ENCODE data around the gene MRGPRG.
A peak's percentile ranks its signal among the peaks of the same experiment; 100 is the strongest.
"Not testable (repeated sequence)": the region's sequence is repeated elsewhere in the genome, so short reads cannot be mapped to it uniquely, and the experiment has no call there.

MRGPRG gene

DNA sequence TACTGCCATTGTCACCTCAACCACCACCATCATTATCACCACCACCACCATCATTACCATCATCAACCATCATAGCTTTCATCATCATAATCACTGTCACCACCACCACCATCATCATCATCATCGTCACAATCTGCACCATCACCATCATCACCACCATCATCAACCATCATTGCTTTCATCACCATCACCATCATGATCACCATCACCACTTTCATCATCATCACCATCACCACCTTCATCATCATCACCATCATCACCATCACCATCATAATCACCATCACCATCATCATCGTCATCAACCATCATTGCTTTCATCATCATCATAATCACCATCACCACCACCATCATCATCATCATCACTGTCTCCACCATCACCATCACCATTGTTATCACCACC is 44.8 kb downstream of the MRGPRG start:
- no peaks in the 10 kb centered on the region for H3K4me1 ChIP-seq (ENCODE audit: control insufficient read depth, insufficient read depth, low read length, poor library complexity, severe bottlenecking)
- peaks cover 4% of the 10 kb centered on the region for H3K9me3 ChIP-seq (ENCODE audit: control insufficient read depth, low read length)
- peaks cover 4% of the 10 kb centered on the region for H3K27me3 ChIP-seq (replicated peaks; ENCODE audit: control insufficient read depth, insufficient read depth, low read length, poor library complexity, severe bottlenecking)
- H3K36me3 ChIP-seq (ENCODE audit: control insufficient read depth, insufficient read depth, low read length) = no peaks in the 10 kb centered on the region
- H3K4me3 ChIP-seq (ENCODE audit: insufficient read depth, low read depth, low read length, poor library complexity, severe bottlenecking) = no peak overlapping the region
- no peak overlapping the region for H3K27ac ChIP-seq (ENCODE audit: insufficient read depth, low read length, poor library complexity, severe bottlenecking)
- no peak for DNase-seq

DNA sequence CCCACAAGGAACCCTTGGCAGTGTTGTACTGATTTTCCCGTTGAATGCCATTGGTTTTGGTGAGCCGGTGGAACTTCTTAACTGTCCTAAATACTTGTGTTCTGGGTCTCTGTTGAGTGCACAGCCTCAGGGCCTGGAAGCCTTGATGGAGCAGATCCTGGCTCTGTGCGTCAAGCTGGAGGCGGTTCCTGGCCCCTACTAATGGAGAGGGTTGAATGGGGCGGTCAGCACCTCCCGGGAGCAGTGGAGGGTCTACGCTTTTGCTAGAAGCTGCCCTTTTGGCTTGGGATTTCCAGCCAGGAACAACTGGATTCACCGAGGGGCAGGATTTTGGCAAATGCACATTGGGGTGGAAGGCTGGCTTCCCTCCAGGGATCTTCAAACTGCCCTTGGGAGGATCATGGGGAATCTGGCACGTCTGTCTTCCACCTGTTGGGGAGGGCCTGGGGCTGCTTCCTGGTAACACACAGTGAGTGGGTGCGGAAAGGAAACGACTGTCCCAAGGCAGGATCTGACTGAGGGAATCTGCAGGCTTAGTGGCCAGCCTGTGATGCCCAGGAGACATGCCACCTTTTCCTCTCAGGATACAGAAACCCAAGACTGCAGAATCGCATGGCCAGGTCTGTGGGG is 46.6 kb downstream of the MRGPRG start:
- Histone ChIP-seq H3K27me3 (replicated peaks; ENCODE audit: control insufficient read depth, insufficient read depth, low read length, poor library complexity, severe bottlenecking) (peaks cover 4% of the 10 kb centered on the region), H3K27ac (ENCODE audit: insufficient read depth, low read length, poor library complexity, severe bottlenecking) (no peak overlapping the region), H3K4me1 (ENCODE audit: control insufficient read depth, insufficient read depth, low read length, poor library complexity, severe bottlenecking) (no peaks in the 10 kb centered on the region), H3K36me3 (ENCODE audit: control insufficient read depth, insufficient read depth, low read length) (no peaks in the 10 kb centered on the region), H3K9me3 (ENCODE audit: control insufficient read depth, low read length) (peaks cover 4% of the 10 kb centered on the region), H3K4me3 (ENCODE audit: insufficient read depth, low read depth, low read length, poor library complexity, severe bottlenecking) (no peak overlapping the region)
- no peak for DNase-seq

DNA sequence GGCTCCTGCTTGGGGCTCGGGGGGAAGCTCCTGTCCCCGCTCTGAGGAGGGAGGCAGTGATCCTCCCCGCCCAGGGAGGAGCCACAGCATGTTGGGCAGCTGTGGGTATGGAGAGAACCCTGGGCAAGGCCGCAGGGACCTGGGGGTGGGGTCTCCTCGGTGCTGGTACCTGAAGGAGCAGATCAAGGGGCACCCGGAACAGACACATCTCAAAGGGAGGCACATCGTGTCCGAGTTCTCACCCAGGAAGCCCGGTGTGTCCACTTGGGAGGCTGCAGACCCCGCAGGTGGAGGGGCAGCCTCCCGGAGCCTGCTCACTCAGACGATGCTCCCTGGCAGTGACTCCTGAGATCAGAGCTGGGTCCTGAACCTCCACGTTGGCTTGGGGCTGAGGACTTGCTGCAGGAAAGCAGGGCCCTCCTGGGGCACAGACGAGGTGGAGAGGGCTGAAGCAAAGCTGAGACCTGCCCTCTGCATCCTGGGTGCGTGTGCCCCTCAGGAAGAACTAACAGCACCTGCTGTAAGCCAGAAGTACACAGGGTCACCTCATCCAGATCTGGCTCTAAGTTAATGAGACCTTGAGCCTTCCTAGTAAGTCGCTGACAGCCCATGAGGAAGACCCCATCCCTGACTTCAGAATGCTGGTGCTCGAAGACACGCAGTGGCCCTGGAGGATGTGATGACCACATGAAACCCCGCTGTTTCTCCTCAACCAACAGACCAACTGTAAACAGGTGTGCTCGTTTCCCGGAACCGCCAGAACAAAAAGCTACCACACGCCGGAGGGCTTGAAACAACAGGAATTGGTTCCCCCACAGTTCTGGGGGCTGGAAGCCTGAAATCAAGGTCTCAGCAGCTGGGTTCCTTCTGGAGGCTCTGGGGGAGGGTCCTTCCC is 47.6 kb downstream of the MRGPRG start:
- DNase-seq = no peak
- Histone ChIP-seq H3K27me3 (replicated peaks; ENCODE audit: control insufficient read depth, insufficient read depth, low read length, poor library complexity, severe bottlenecking) (peaks cover 4% of the 10 kb centered on the region), H3K36me3 (ENCODE audit: control insufficient read depth, insufficient read depth, low read length) (no peaks in the 10 kb centered on the region), H3K4me3 (ENCODE audit: insufficient read depth, low read depth, low read length, poor library complexity, severe bottlenecking) (no peak overlapping the region), H3K27ac (ENCODE audit: insufficient read depth, low read length, poor library complexity, severe bottlenecking) (no peak overlapping the region), H3K9me3 (ENCODE audit: control insufficient read depth, low read length) (peaks cover under 1% of the 10 kb centered on the region), H3K4me1 (ENCODE audit: control insufficient read depth, insufficient read depth, low read length, poor library complexity, severe bottlenecking) (peaks cover 4% of the 10 kb centered on the region)

DNA sequence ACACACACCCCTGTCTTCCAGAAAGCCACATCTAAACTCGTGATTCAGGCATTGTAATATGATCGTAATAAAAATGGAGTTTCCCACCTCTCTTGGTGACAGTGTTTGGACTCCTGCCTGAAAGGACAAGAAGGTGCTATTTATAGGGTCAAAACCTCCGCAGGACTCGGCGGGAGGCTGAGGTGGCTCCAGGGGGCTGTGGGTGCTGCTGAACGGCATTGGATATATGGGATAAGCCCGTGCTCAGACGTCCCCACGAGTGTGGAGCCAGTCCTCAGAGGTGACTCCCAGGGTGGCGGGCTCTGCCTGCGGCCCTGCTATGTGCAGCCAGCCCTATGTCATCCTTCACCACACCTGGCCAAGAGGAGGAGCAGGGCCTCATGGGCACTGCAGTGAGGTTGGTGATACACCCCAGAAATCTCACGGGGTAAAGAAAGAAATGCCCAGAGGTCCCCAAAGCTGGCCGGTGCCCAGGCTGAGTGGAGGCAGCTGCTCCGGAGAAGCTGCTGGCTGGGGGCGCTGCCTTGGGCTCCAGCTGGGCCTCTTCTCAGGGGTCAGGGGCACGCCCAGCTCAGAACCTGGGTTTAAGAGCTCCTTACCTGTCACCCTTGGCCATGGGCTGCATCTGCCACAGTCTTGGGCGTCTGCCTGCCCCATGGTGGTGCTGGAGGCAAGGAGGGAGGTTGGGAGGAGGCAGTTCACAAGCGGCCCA is 48.4 kb downstream of the MRGPRG start:
- Histone ChIP-seq H3K9me3 (ENCODE audit: control insufficient read depth, low read length) (no peaks in the 10 kb centered on the region), H3K27me3 (replicated peaks; ENCODE audit: control insufficient read depth, insufficient read depth, low read length, poor library complexity, severe bottlenecking) (peaks cover 4% of the 10 kb centered on the region), H3K36me3 (ENCODE audit: control insufficient read depth, insufficient read depth, low read length) (no peaks in the 10 kb centered on the region), H3K27ac (ENCODE audit: insufficient read depth, low read length, poor library complexity, severe bottlenecking) (no peak overlapping the region), H3K4me3 (ENCODE audit: insufficient read depth, low read depth, low read length, poor library complexity, severe bottlenecking) (no peak overlapping the region), H3K4me1 (ENCODE audit: control insufficient read depth, insufficient read depth, low read length, poor library complexity, severe bottlenecking) (peaks cover 12% of the 10 kb centered on the region)
- no peak for DNase-seq

DNA sequence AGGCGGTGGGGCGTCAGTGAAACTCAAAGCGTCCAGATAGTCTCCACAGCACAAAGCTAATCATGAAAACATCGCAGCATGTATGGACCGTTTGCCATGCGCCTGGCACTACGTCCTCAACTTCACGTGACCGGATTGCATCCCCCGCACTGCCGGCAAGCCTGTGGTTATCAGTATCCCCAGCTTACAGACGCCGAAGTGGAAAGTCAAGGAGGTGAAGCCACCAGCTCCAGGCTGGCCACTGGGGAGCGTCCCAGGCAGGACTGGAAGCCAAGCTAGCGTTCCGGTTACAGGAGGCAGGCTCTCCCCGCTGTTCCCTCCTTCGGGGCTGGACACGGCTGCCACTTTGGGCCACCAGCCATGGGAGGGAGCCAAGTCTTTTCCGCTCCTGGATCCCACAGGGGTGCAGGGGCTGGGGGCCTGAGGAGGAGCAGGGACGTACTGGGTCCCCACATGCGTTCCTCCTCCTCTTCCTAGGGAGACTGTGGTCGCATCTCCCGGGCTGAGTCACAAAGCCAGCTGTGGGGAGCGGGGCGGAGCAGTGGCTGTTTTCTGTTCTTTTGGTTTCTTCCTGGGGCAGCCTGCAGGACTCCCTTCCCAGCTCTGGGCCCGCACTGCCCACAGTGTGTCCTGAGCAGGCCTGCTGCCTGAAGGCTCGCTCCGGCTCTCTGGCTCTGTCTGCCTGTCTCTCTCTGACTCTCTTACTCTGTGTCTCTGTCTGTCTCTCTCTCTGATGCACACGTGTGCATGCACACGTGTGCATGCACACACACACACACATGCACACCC is 49.2 kb downstream of the MRGPRG start:
- peaks cover 4% of the 10 kb centered on the region for H3K27me3 ChIP-seq (replicated peaks; ENCODE audit: control insufficient read depth, insufficient read depth, low read length, poor library complexity, severe bottlenecking)
- no peak for DNase-seq
- H3K9me3 ChIP-seq (ENCODE audit: control insufficient read depth, low read length) = no peaks in the 10 kb centered on the region
- peak overlapping the region; percentile 32 for H3K4me3 ChIP-seq (ENCODE audit: insufficient read depth, low read depth, low read length, poor library complexity, severe bottlenecking)
- H3K4me1 ChIP-seq (ENCODE audit: control insufficient read depth, insufficient read depth, low read length, poor library complexity, severe bottlenecking) = peaks cover 12% of the 10 kb centered on the region
- H3K36me3 ChIP-seq (ENCODE audit: control insufficient read depth, insufficient read depth, low read length) = no peaks in the 10 kb centered on the region
- H3K27ac ChIP-seq (ENCODE audit: insufficient read depth, low read length, poor library complexity, severe bottlenecking) = no peak overlapping the region

DNA sequence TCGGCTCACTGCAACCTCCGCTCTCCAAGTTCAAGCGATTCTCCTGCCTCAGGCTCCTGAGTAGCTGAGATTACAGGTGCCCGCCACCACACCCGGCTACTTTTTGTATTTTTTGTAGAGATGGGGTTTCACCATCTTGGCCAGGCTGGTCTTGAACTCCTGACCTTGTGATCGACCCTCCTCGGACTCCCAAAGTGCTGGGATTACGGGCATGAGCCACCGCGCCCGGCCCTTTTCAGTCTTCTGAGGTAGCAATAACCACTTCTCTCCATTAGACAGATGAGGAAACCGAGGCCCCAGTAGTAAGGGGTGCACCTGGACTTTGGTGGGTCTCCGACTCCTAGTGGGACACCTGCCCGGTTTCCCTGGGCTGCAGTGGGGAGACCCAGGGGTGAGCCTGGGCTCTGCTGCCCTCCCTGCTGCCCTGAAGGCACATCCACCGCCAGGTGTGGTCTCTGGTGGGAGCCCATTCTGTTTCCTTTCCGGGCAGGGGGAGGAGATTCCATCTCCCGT is 49.8 kb downstream of the MRGPRG start:
- not testable (repeated sequence) for DNase-seq; H3K27ac ChIP-seq (ENCODE audit: insufficient read depth, low read length, poor library complexity, severe bottlenecking); H3K9me3 ChIP-seq (ENCODE audit: control insufficient read depth, low read length); H3K27me3 ChIP-seq (replicated peaks; ENCODE audit: control insufficient read depth, insufficient read depth, low read length, poor library complexity, severe bottlenecking); H3K36me3 ChIP-seq (ENCODE audit: control insufficient read depth, insufficient read depth, low read length)
- Histone ChIP-seq H3K4me1 (ENCODE audit: control insufficient read depth, insufficient read depth, low read length, poor library complexity, severe bottlenecking) (peaks cover 15% of the 10 kb centered on the region), H3K4me3 (ENCODE audit: insufficient read depth, low read depth, low read length, poor library complexity, severe bottlenecking) (peak overlapping the region; percentile 32)
